Measurements from ENCODE around the gene IQCM.

The IQCM gene

GRCh38 chr4:149707862-149708261 is 107.8 kb downstream of the IQCM start:
- no peak for DNase-seq

GRCh38 chr4:149706942-149707341 is 108.7 kb downstream of the IQCM start:
- no peak for DNase-seq

- DNase-seq = no peak
Measured at GRCh38 chr4:149702414-149703293, 113.0 kb downstream of the IQCM start.

GRCh38 chr4:149701435-149702156 is 114.0 kb downstream of the IQCM start:
- no peak for DNase-seq

- no peak for DNase-seq
Measured at GRCh38 chr4:149700272-149700671, 115.4 kb downstream of the IQCM start.

GRCh38 chr4:149699642-149700041 is 116.0 kb downstream of the IQCM start:
- DNase-seq = no peak

- no peak for DNase-seq
Measured at GRCh38 chr4:149690726-149691125, 124.9 kb downstream of the IQCM start.

- no peak for DNase-seq
Measured at GRCh38 chr4:149684516-149684915, 131.1 kb downstream of the IQCM start.

- DNase-seq = no peak
Measured at GRCh38 chr4:149676076-149676475, 139.6 kb downstream of the IQCM start.

GRCh38 chr4:149645790-149646189 is 169.9 kb downstream of the IQCM start:
- no peak for DNase-seq

- no peak for DNase-seq
Measured at GRCh38 chr4:149638073-149638472, 177.6 kb downstream of the IQCM start.

GRCh38 chr4:149634368-149634767 is 181.3 kb downstream of the IQCM start:
- no peak for DNase-seq

GRCh38 chr4:149631629-149632028 is 184.0 kb downstream of the IQCM start:
- DNase-seq = no peak

- DNase-seq = no peak
Measured at GRCh38 chr4:149630064-149630463, 185.6 kb downstream of the IQCM start.

- no peak for DNase-seq
Measured at GRCh38 chr4:149605601-149606378, 209.9 kb downstream of the IQCM start.

- DNase-seq = no peak
Measured at GRCh38 chr4:149604827-149605226, 210.8 kb downstream of the IQCM start.

- no peak for DNase-seq
Measured at GRCh38 chr4:149595500-149595899, 220.1 kb downstream of the IQCM start.

GRCh38 chr4:149589826-149590225 is 225.8 kb downstream of the IQCM start:
- DNase-seq = no peak

- no peak for DNase-seq
Measured at GRCh38 chr4:149584722-149585121, 230.9 kb downstream of the IQCM start.

- no peak for DNase-seq
Measured at GRCh38 chr4:149574971-149575370, 240.7 kb downstream of the IQCM start.

- no peak for DNase-seq
Measured at GRCh38 chr4:149572716-149573115, 242.9 kb downstream of the IQCM start.

- DNase-seq = no peak
Measured at GRCh38 chr4:149555799-149556198, 259.8 kb downstream of the IQCM start.

- DNase-seq = no peak
Measured at GRCh38 chr4:149555146-149555545, 260.5 kb downstream of the IQCM start.
